Kidney epithelial cell (primary cell): Measurements from ENCODE around the gene LFNG. TPM values are rescaled to one million over a fixed set of nuclear protein-coding genes. Genes with fewer than 3 reads are reported as not detected.

Source experiments
- DNase-seq: peaks from one replicate; pipeline ENCODE4 v3.0.0-alpha.2; 2010; ENCODE audit warnings: low read depth
- H3K27me3 ChIP-seq: 2 replicates; pipeline ENCODE4 v1.6.0; 2011; ENCODE audit warnings: low read length; ENCODE audit not compliant: control insufficient read depth, insufficient read depth
- H3K36me3 ChIP-seq: 2 replicates; pipeline ENCODE4 v1.5.1; 2011; ENCODE audit warnings: low read length; ENCODE audit not compliant: control insufficient read depth, insufficient read depth
- H3K4me3 ChIP-seq: 2 replicates; pipeline ENCODE4 v1.5.1; 2011; ENCODE audit warnings: low read depth, mild to moderate bottlenecking, control low read depth, low read length
- CTCF ChIP-seq: IDR thresholded peaks from 2 replicates; pipeline ENCODE4 v1.5.1; 2011; ENCODE audit warnings: mild to moderate bottlenecking, moderate library complexity, low read length, control low read depth, inconsistent platforms; ENCODE audit not compliant: insufficient read depth, poor library complexity, severe bottlenecking
- total RNA-seq: library from RNA; depleted of rRNA; stranded (reverse); fragments of >200 nt; gene quantifications from 2 replicates; pipeline ENCODE4 v1.2.3, GENCODE V29; 2015

The LFNG gene
- total RNA-seq, 1 donor from 2014 or later: 39.7 TPM

- Histone ChIP-seq H3K36me3 (no peaks in the 10 kb centered on the region), H3K27me3 (no peaks in the 10 kb centered on the region), H3K4me3 (no peak overlapping the region)
- DNase-seq: no peak
- TF ChIP-seq CTCF: no peak
These were observed 21.1 kb downstream of the LFNG start for GRCh38 chr7:2540641-2541051.

DNA sequence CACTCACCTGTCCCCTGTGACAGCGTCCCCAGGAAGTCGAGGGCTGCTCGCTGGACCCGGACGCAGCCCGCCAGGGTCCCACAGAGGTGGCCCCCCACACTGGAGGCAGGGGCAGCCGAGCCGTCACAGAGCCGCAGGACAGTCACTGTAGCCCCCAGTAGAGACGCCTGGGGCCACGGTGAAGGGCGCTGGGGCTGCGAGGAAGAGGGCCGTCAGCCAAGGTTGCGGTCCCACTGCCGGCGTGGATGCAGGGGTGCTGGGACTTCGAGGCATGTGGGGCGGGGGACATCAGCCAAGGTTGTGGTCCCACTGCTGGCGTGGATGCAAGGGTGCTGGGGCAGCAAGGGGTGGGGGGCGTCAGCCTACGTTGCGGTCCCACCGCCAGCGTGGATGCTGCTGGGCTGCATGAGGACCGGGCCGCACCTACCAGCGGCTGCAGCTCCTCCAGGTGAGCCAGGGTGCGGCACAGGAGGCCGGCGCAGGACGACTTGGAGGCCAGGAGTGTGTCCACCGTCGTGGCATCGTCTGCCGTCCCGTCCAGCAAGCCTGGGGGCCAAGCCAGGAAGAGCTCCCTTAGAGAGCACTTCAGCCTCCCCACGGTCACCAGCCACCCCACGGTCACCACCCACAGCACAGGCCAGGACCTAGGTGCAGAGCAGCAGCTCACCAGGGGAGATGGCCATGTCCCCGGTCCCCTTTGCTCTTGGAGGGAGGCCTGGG, 21.9 kb downstream of the LFNG start:
- Histone ChIP-seq H3K4me3 (no peak overlapping the region), H3K27me3 (no peaks in the 10 kb centered on the region), H3K36me3 (no peaks in the 10 kb centered on the region)
- TF ChIP-seq CTCF: no peak
- DNase-seq: no peak

- H3K4me3 ChIP-seq: no peak overlapping the region
- no peak for TF ChIP-seq CTCF
- no peaks in the 10 kb centered on the region for H3K36me3 ChIP-seq
- no peaks in the 10 kb centered on the region for H3K27me3 ChIP-seq
- no peak for DNase-seq
These were observed 22.7 kb downstream of the LFNG start for GRCh38 chr7:2542011-2542915.

DNA sequence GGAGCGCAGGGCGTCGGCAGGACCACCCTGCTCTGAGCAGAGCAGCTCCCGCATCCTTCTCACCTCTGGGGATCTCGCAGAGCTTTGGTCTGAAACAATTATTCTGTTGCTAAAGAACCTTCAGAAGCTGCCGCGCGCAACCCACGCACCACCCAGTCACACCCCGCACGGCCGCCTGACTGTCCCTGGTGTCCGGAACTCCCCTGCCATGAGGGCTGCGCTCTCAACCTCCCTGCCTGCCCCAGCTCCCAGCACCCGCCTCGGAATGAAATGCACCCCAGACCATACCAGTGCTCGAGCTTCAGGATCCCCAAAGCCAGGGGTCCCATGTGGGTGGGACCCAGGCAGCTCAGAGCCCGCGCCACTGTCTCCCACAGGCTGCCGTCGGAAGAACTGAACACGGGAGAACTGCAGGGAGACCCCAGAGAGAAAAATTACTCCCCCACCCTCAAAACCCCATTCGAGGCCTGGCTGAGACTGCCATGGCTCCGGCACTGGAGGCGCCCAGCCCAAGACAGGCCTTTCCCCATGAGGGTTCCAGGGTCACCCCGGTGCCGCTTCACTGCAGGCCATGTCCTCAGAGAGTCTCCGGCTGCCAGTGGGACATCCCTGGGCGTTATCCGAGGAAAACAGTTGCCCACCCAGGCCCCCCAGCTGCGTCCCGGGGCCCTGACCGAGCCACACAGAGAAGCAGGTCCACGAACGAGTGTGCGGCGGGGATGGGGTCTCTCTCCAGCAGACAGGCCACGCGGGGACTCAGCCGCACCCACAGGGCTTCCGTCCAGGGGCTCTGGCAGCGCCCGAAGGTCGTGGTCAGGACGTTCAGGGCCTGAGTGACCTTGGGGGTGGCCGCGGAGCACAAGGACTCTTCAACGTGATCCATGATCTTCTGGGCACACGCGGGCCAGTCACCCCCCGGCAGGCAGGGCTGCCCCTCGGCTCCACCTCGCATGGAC, 23.6 kb downstream of the LFNG start:
- no peaks in the 10 kb centered on the region for H3K36me3 ChIP-seq
- DNase-seq: no peak

More for the DNA sequence above, 23.6 kb downstream of the LFNG start:
- TF ChIP-seq CTCF: no peak
- Histone ChIP-seq H3K27me3 (no peaks in the 10 kb centered on the region), H3K4me3 (no peak overlapping the region)
